HepG2 (cell line): ENCODE measurements around the gene CCN6. TPM values are rescaled to one million over a fixed set of nuclear protein-coding genes. Genes with fewer than 3 reads are reported as not detected.

ENCODE experiments used
- ATAC-seq: fragments of 200-7000 bp; cut with Tn5 transposase; 3 replicates; pipeline ENCODE4 v1.9.1; 2020; ENCODE audit warnings: mild to moderate bottlenecking, moderate library complexity
- BruUV-seq: library from RNA; stranded (reverse); fragments of 400-500 nt; replicated peaks from 2 replicates; lab custom pipeline; 2021; lab: Mats Ljungman, UMichigan
- CTCF ChIA-PET: fragments of 300-600 bp; formaldehyde crosslinking; extraction: SDS; loops from one replicate; lab custom pipeline; 2021; ENCODE audit warnings: low total read pairs, inconsistent platforms, low intra/inter-chr PET ratio; lab: Yijun Ruan, JAX
- POLR2A ChIA-PET: fragments of 350-600 bp; sonication (Branson Sonifier 250); formaldehyde crosslinking; loops from one replicate; lab custom pipeline; 2020; ENCODE audit warnings: antibody characterized with exemption, inconsistent platforms; lab: Yijun Ruan, JAX
- DNase-seq: peaks from one replicate; pipeline ENCODE4 v3.0.0-alpha.2; 2015; ENCODE audit warnings: low spot score
- FAIRE-seq: peaks from 3 replicates; lab custom pipeline; 2011; peaks lifted over from hg19 to GRCh38; lab: Jason Lieb, UNC
- H2AFZ ChIP-seq: one replicate; pipeline ENCODE4 v1.6.1; 2011; ENCODE audit warnings: low read length, inconsistent platforms
- H3K27ac ChIP-seq: fragments of 300-600 bp; 3 replicates; pipeline ENCODE4 v1.8.0; 2011; ENCODE audit warnings: mixed run types, mild to moderate bottlenecking, mixed read lengths, low read length, inconsistent platforms; ENCODE audit not compliant: insufficient read depth; ENCODE audit errors: extremely low read length
- H3K27me3 ChIP-seq, 2 experiments: fragments of 200-600 bp in 1 of 2; 2 replicates in 1 of 2; 3 replicates in 1 of 2; pipeline versions ENCODE4 v1.6.0 to v1.8.0; 2011; ENCODE audit warnings: low read length in 2 of 2, mild to moderate bottlenecking in 2 of 2, moderate library complexity in 2 of 2, inconsistent platforms in 1 of 2; ENCODE audit not compliant: insufficient read depth in 2 of 2, control insufficient read depth in 1 of 2
- H3K36me3 ChIP-seq, 2 experiments: fragments of 200-600 bp in 1 of 2; replicated peaks in 1 of 2; 2 replicates in 1 of 2; 3 replicates in 1 of 2; pipeline versions ENCODE4 v1.5.1 to v1.8.0; 2011; ENCODE audit warnings: low read length in 2 of 2, inconsistent platforms in 1 of 2; ENCODE audit not compliant: insufficient read depth in 2 of 2, control insufficient read depth in 1 of 2
- H3K4me1 ChIP-seq: 2 replicates; pipeline ENCODE4 v1.5.1; 2012; ENCODE audit warnings: low read length, inconsistent platforms; ENCODE audit not compliant: insufficient read depth
- H3K4me2 ChIP-seq: 2 replicates; pipeline ENCODE4 v1.6.0; 2011; ENCODE audit warnings: low read depth, low read length, inconsistent platforms
- H3K4me3 ChIP-seq, 3 experiments: fragments of 200-600 bp in 1 of 3; sonication (generic), shearing (Covaris generic) in 1 of 3; replicated peaks in 1 of 3; 2 replicates each; pipeline ENCODE4 v1.5.1; 2011 to 2016; ENCODE audit warnings: low read length in 3 of 3, inconsistent platforms in 2 of 3, low read depth in 2 of 3, mild to moderate bottlenecking in 2 of 3, control low read depth in 1 of 3, mixed read lengths in 1 of 3; ENCODE audit not compliant: insufficient read depth in 1 of 3
- H3K79me2 ChIP-seq: one replicate; pipeline ENCODE4 v1.6.1; 2011; ENCODE audit warnings: low read length, inconsistent platforms; ENCODE audit not compliant: insufficient read depth
- H3K9ac ChIP-seq: 2 replicates; pipeline ENCODE4 v1.6.0; 2011; ENCODE audit warnings: mild to moderate bottlenecking, low read depth, low read length, inconsistent platforms; ENCODE audit not compliant: insufficient read depth
- H3K9me3 ChIP-seq: 2 replicates; pipeline ENCODE4 v1.5.1; 2012; ENCODE audit warnings: mild to moderate bottlenecking, low read length
- H4K20me1 ChIP-seq: 2 replicates; pipeline ENCODE4 v1.6.0; 2011; ENCODE audit warnings: inconsistent platforms, mild to moderate bottlenecking, low read length, moderate library complexity; ENCODE audit not compliant: insufficient read depth
- EHMT2 ChIP-seq: fragments of 200-600 bp; sonication (generic); IDR thresholded peaks from 2 replicates; pipeline ENCODE4 v1.7.0; 2017; ENCODE audit warnings: antibody characterized with exemption, low read depth, low read length, borderline replicate concordance
- MAZ ChIP-seq, 2 experiments: sonication (generic) in 1 of 2; formaldehyde crosslinking in 1 of 2; IDR thresholded peaks; 2 replicates each; pipeline versions ENCODE4 v1.5.0 to v1.6.1; 2012 to 2020; ENCODE audit warnings: low read depth in 2 of 2, mild to moderate bottlenecking in 2 of 2, borderline replicate concordance in 1 of 2, improper control_type of control experiment in 1 of 2, low read length in 1 of 2, missing genetic modification reagents in 1 of 2, moderate library complexity in 1 of 2
- MIXL1 ChIP-seq: IDR thresholded peaks from 2 replicates; pipeline ENCODE4 v1.6.1; 2016
- NCOA5 ChIP-seq: sonication (generic); formaldehyde crosslinking; IDR thresholded peaks from 2 replicates; pipeline ENCODE4 v1.4.0; 2020; ENCODE audit warnings: missing genetic modification reagents
- RORA ChIP-seq: sonication (generic); formaldehyde crosslinking; IDR thresholded peaks from 2 replicates; pipeline ENCODE4 v1.5.0; 2020; ENCODE audit warnings: mild to moderate bottlenecking, missing genetic modification reagents, moderate library complexity
- SOX5 ChIP-seq: IDR thresholded peaks from 2 replicates; pipeline ENCODE4 v1.6.1; 2016; ENCODE audit warnings: borderline replicate concordance
- THYN1 ChIP-seq: sonication (generic); formaldehyde crosslinking; IDR thresholded peaks from 2 replicates; pipeline ENCODE4 v1.8.1; 2023; ENCODE audit warnings: low read depth, mild to moderate bottlenecking, moderate library complexity, missing genetic modification reagents, borderline replicate concordance
- ZBTB42 ChIP-seq: sonication (generic); formaldehyde crosslinking; IDR thresholded peaks from 2 replicates; pipeline ENCODE4 v1.5.0; 2020; ENCODE audit warnings: mild to moderate bottlenecking, missing genetic modification reagents
- ZSCAN30 ChIP-seq: sonication (generic); formaldehyde crosslinking; IDR thresholded peaks from 2 replicates; pipeline ENCODE4 v1.5.0; 2020; ENCODE audit warnings: mild to moderate bottlenecking, missing genetic modification reagents
- WGBS: methylation state at CpG from one replicate; pipeline ENCODE4 v1.1.6; 2017; ENCODE audit warnings: low lambda C conversion rate; 5-methylcytosine and 5-hydroxymethylcytosine counted together
- in situ Hi-C: cut with HindIII; loops from 2 replicates; pipeline ENCODE4 v1.10.0; 2017; ENCODE audit warnings: low pct_unique_long_range_greater_than_20kb; ENCODE audit not compliant: extremely low pct_ligation_motif_present
- intact Hi-C: fragments of 100-400 bp; cut with micrococcal nuclease; formaldehyde crosslinking; loops from one replicate; pipeline ENCODE4 v1.10.0; 2022; ENCODE audit not compliant: unreplicated experiment
- polyA plus RNA-seq, 8 experiments: library from polyadenylated mRNA; depleted of rRNA in 3 of 8; stranded (reverse) in 7 of 8; unstranded in 1 of 8; fragments of >200 nt; fragmentation: Illumina TruSeq in 4 of 8; extraction: Trizol in 4 of 8; gene quantifications; 2 replicates each; pipeline versions ENCODE4 v1.2.1 to v1.2.3, GENCODE V29; 2011 to 2016; ENCODE audit warnings: low read depth in 4 of 8, missing spikeins in 1 of 8, mixed read lengths in 1 of 8; ENCODE audit not compliant: insufficient read depth in 1 of 8
- total RNA-seq, 5 experiments: library from RNA; depleted of rRNA; stranded (reverse); fragments of >200 nt; fragmentation: Illumina TruSeq; extraction: Trizol; gene quantifications; 2 replicates each; pipeline ENCODE4 v1.2.3, GENCODE V29; 2016; ENCODE audit warnings: low read depth in 1 of 5
- TF ChIP-seq, protein P1 (sequence below): sonication (generic); formaldehyde crosslinking; IDR thresholded peaks from 2 replicates; pipeline ENCODE4 v1.4.0; 2020; ENCODE audit warnings: missing genetic modification reagents, borderline replicate concordance

The CCN6 gene
- total and polyA plus RNA-seq, 2 of the 13 experiments (the other 11 are each of a cell fraction or from before 2014, with no cell fraction given) = not detected

DNA sequence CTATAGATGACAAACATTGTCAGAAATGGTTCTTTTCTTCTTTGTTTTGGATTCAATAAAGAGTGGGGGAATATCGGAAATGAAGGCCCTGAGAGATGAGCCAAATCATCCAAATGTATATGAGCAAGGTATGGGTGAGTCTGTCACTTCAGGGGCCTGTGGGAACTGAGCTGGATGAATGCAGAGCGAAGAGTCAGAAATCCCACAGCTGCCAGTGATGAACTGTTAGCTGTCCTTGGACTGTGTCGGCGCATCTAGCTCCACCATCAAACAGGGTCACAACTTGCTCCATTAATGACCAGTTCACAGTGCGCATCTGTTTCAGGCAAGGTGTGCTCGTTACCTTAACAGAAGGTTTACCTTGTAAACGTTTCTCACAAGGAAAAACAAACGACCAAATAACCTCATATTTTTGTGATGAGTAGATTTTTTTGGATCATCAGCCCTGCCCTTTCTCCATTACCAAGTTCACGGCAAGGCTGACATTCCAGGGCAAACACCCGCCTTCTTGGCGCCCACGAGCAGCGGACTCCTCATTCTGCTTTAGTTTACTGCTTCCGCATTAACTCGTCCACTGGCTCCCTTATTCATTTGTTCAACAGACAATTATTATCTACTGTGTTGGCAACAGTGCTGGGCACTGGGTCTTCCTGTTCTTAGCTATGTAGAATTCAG, 15.0 kb upstream of the CCN6 start:
- ChIA-PET POLR2A (no interaction called here), CTCF (no interaction called here)
- Histone ChIP-seq H3K4me1 (peaks cover 2% of the 10 kb centered on the region; the same call in 1 of the 2 replicates), H3K27ac (no peak overlapping the region), H3K36me3 (no peaks in the 10 kb centered on the region), H3K79me2 (no peaks in the 10 kb centered on the region), H4K20me1 (no peaks in the 10 kb centered on the region), H3K27me3 (peaks cover 0 to 6% of the 10 kb centered on the region in 2 experiments; a peak in 3 of 5 replicates), H3K4me3 (no peak overlapping the region), H3K9me3 (no peaks in the 10 kb centered on the region), H3K4me2 (no peak overlapping the region), H3K9ac (no peak overlapping the region), H2AFZ (no peak overlapping the region)
- TF ChIP-seq RORA (CRISPR knock-in tag) (no peak), MIXL1 (no peak), NCOA5 (CRISPR knock-in tag) (no peak), ZSCAN30 (CRISPR knock-in tag) (no peak), ZBTB42 (CRISPR knock-in tag) (no peak), MAZ (IDR thresholded peaks at IDR 0.05; ENCODE audit: borderline replicate concordance, low read depth, low read length) (no peak), MAZ (CRISPR knock-in tag; IDR thresholded peaks at IDR 0.05; ENCODE audit: low read depth) (no peak), EHMT2 (no peak), THYN1 (no peak), SOX5 (no peak)
- TF ChIP-seq, protein P1, sequence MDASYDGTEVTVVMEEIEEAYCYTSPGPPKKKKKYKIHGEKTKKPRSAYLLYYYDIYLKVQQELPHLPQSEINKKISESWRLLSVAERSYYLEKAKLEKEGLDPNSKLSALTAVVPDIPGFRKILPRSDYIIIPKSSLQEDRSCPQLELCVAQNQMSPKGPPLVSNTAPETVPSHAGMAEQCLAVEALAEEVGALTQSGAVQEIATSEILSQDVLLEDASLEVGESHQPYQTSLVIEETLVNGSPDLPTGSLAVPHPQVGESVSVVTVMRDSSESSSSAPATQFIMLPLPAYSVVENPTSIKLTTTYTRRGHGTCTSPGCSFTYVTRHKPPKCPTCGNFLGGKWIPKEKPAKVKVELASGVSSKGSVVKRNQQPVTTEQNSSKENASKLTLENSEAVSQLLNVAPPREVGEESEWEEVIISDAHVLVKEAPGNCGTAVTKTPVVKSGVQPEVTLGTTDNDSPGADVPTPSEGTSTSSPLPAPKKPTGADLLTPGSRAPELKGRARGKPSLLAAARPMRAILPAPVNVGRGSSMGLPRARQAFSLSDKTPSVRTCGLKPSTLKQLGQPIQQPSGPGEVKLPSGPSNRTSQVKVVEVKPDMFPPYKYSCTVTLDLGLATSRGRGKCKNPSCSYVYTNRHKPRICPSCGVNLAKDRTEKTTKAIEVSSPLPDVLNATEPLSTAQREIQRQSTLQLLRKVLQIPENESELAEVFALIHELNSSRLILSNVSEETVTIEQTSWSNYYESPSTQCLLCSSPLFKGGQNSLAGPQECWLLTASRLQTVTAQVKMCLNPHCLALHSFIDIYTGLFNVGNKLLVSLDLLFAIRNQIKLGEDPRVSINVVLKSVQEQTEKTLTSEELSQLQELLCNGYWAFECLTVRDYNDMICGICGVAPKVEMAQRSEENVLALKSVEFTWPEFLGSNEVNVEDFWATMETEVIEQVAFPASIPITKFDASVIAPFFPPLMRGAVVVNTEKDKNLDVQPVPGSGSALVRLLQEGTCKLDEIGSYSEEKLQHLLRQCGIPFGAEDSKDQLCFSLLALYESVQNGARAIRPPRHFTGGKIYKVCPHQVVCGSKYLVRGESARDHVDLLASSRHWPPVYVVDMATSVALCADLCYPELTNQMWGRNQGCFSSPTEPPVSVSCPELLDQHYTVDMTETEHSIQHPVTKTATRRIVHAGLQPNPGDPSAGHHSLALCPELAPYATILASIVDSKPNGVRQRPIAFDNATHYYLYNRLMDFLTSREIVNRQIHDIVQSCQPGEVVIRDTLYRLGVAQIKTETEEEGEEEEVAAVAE = no peak
- no TSS peak for BruUV-seq
- 56% methylated on average over 15 of the region's 15 CpGs for WGBS
- intact Hi-C loops = no loop called here
- DNase-seq (no peak), ATAC-seq (no peak), FAIRE-seq (no peak)
- in situ Hi-C loops = no loop called here
